NCI-H2227 (cell line): ENCODE data around the gene NTF4.

Experiments used
- DNase-seq: peaks from one replicate; lab custom pipeline; 2025; ENCODE audit not compliant: unreplicated experiment; lab: John Stamatoyannopoulos, UW

The NTF4 gene

GRCh38 chr19:49064768-49065611, at the start of gene NTF4:
Gene NTF4 (minus strand): TSS chr19:49064818. CDS start chr19:49061997, 2,821 bp downstream.
- peak; percentile 64 for DNase-seq

- DNase-seq = peak; percentile 57
These were observed 49.4 kb upstream of the NTF4 start, which contains the start of gene LIN7B for GRCh38 chr19:49113762-49114629. Gene LIN7B (plus strand): TSS chr19:49114370. CDS start chr19:49114405, 35 bp downstream.

- DNase-seq = no peak
These were observed 46.8 kb upstream of the NTF4 start for GRCh38 chr19:49111218-49111998.

- no peak for DNase-seq
These were observed 45.9 kb upstream of the NTF4 start for GRCh38 chr19:49110567-49110966.

GRCh38 chr19:49109569-49110233, 45.1 kb upstream of the NTF4 start:
- DNase-seq = no peak

GRCh38 chr19:49109051-49109450, 44.4 kb upstream of the NTF4 start:
- DNase-seq = no peak

GRCh38 chr19:49107625-49108459, 43.2 kb upstream of the NTF4 start:
- DNase-seq = no peak

GRCh38 chr19:49106648-49107135, 42.1 kb upstream of the NTF4 start:
- peak; percentile 65 for DNase-seq

GRCh38 chr19:49104229-49104864, 39.7 kb upstream of the NTF4 start:
- DNase-seq = no peak

- no peak for DNase-seq
These were observed 38.9 kb upstream of the NTF4 start for GRCh38 chr19:49103331-49104085.

GRCh38 chr19:49102303-49102702, 37.7 kb upstream of the NTF4 start:
- DNase-seq = no peak

GRCh38 chr19:49101160-49101559, 36.5 kb upstream of the NTF4 start:
- no peak for DNase-seq

GRCh38 chr19:49098795-49099194, 34.2 kb upstream of the NTF4 start:
- no peak for DNase-seq

GRCh38 chr19:49097453-49098288, 33.1 kb upstream of the NTF4 start:
- peak; percentile 80 for DNase-seq

- no peak for DNase-seq
These were observed 30.2 kb upstream of the NTF4 start for GRCh38 chr19:49094505-49095482.

GRCh38 chr19:49092686-49093085, 28.1 kb upstream of the NTF4 start:
- DNase-seq = no peak
